ENCODE results near the gene CLEC10A. TPM values are rescaled to one million over a fixed set of nuclear protein-coding genes. Genes with fewer than 3 reads are reported as not detected.

Gene CLEC10A
- total RNA-seq, 1 donor from 2014 or later, result 12.6 TPM

- intact Hi-C loops (cut with DNase I), result no loop called here
- DNase-seq, result no peak
- no peaks in the 10 kb centered on the region for H3K9me3 ChIP-seq
- TF ChIP-seq CTCF (IDR thresholded peaks at IDR 0.05), result no peak
- H3K36me3 ChIP-seq, result no peaks in the 10 kb centered on the region
- no peak for ATAC-seq
- H3K27me3 ChIP-seq, result no peaks in the 10 kb centered on the region
- H3K4me1 ChIP-seq, result no peaks in the 10 kb centered on the region
- no peak overlapping the region for H3K27ac ChIP-seq
- no peak overlapping the region for H3K4me3 ChIP-seq
Measured at GRCh38 chr17:7110617-7111306, 30.7 kb upstream of the CLEC10A start.

GRCh38 chr17:7109461-7110322 is 29.6 kb upstream of the CLEC10A start:
- intact Hi-C loops (cut with DNase I), result no loop called here

GRCh38 chr17:7108981-7109380 is 28.9 kb upstream of the CLEC10A start:
- no peak for DNase-seq
- H3K27me3 ChIP-seq, result no peaks in the 10 kb centered on the region

More at GRCh38 chr17:7109461-7110322, 29.6 kb upstream of the CLEC10A start:
- Histone ChIP-seq H3K27ac (no peak overlapping the region), H3K27me3 (no peaks in the 10 kb centered on the region), H3K4me3 (no peak overlapping the region), H3K36me3 (no peaks in the 10 kb centered on the region), H3K9me3 (no peaks in the 10 kb centered on the region), H3K4me1 (no peaks in the 10 kb centered on the region)
- no peak for ATAC-seq
- DNase-seq, result no peak
- no peak for TF ChIP-seq CTCF (IDR thresholded peaks at IDR 0.05)

GRCh38 chr17:7108560-7108925 is 28.5 kb upstream of the CLEC10A start:
- H3K4me1 ChIP-seq, result no peaks in the 10 kb centered on the region
- H3K27me3 ChIP-seq, result no peaks in the 10 kb centered on the region
- TF ChIP-seq CTCF (IDR thresholded peaks at IDR 0.05), result no peak
- ATAC-seq, result peak; percentile 10
- no peak overlapping the region for H3K4me3 ChIP-seq
- no peaks in the 10 kb centered on the region for H3K9me3 ChIP-seq
- intact Hi-C loops (cut with DNase I), result no loop called here
- no peak for DNase-seq
- H3K27ac ChIP-seq, result no peak overlapping the region
- no peaks in the 10 kb centered on the region for H3K36me3 ChIP-seq

More at GRCh38 chr17:7108981-7109380, 28.9 kb upstream of the CLEC10A start:
- intact Hi-C loops (cut with DNase I), result no loop called here
- TF ChIP-seq CTCF (IDR thresholded peaks at IDR 0.05), result no peak
- Histone ChIP-seq H3K4me1 (no peaks in the 10 kb centered on the region), H3K9me3 (no peaks in the 10 kb centered on the region), H3K27ac (no peak overlapping the region), H3K4me3 (no peak overlapping the region), H3K36me3 (no peaks in the 10 kb centered on the region)
- ATAC-seq, result no peak

GRCh38 chr17:7107795-7108559 is 27.9 kb upstream of the CLEC10A start:
- ATAC-seq (peak; percentile 22), DNase-seq (no peak)
- no peaks in the 10 kb centered on the region for H3K4me1 ChIP-seq
- H3K27me3 ChIP-seq, result no peaks in the 10 kb centered on the region
- intact Hi-C loops (cut with DNase I), result no loop called here
- no peak overlapping the region for H3K4me3 ChIP-seq
- no peak for TF ChIP-seq CTCF (IDR thresholded peaks at IDR 0.05)
- no peaks in the 10 kb centered on the region for H3K9me3 ChIP-seq
- no peaks in the 10 kb centered on the region for H3K36me3 ChIP-seq
- no peak overlapping the region for H3K27ac ChIP-seq
